ENCODE measurements around the gene CD83.

DNA sequence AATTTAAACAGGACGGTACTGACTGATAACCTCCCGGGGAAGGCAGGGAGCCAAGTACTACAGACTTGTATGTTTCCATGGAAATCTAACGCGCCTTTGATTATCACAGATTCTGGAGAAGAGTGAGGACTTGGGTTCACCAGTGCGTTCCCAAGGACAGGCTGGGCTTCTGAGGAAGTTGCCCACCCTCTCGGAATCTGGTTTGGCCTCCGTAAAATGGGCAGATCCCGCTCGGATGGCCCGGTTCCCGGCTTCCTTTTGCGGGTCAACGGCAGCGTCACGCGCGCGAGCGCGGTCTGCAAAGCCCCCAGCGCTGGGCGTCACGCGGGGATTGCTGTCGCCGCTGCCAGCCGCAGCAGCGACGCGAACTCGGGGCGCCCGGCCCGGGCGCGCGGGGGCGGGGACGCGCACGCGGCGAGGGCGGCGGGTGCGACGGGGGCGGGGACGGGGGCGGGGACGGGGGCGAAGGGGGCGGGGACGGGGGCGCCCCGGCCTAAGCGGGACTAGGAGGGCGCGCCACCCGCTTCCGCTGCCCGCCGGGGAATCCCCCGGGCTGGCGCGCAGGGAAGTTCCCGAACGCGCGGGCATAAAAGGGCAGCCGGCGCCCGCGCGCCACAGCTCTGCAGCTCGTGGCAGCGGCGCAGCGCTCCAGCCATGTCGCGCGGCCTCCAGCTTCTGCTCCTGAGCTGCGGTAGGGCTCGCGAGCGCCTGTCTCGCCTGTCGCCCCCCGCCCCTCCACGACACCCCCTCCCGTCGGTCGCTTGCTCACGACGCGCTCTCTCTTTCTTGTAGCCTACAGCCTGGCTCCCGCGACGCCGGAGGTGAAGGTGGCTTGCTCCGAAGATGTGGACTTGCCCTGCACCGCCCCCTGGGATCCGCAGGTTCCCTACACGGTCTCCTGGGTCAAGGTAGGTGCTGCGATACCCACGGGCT lies at the start of gene CD83:
- TF ChIP-seq CTCF (conservative IDR thresholded peaks at IDR 0.05; ENCODE audit: low read depth, low read length) (no peak; the same call in 1 of the 2 replicates), POLR2A (IDR thresholded peaks at IDR 0.05; ENCODE audit: low read depth, low read length) (peak; percentile 62), RCOR1 (IDR thresholded peaks at IDR 0.05; ENCODE audit: insufficient replicate concordance, low read length) (no peak), USF2 (IDR thresholded peaks at IDR 0.05; ENCODE audit: low read depth, low read length) (no peak), RFX5 (IDR thresholded peaks at IDR 0.05; ENCODE audit: low read depth, low read length) (no peak)
- TF ChIP-seq, protein P1, sequence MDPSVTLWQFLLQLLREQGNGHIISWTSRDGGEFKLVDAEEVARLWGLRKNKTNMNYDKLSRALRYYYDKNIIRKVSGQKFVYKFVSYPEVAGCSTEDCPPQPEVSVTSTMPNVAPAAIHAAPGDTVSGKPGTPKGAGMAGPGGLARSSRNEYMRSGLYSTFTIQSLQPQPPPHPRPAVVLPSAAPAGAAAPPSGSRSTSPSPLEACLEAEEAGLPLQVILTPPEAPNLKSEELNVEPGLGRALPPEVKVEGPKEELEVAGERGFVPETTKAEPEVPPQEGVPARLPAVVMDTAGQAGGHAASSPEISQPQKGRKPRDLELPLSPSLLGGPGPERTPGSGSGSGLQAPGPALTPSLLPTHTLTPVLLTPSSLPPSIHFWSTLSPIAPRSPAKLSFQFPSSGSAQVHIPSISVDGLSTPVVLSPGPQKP (IDR thresholded peaks at IDR 0.05; ENCODE audit: borderline replicate concordance, low read depth, low read length) = no peak

Measured in IMR-90 (cell line).